Measurements from ENCODE around the gene CWC25. TPM values are rescaled to one million over a fixed set of nuclear protein-coding genes. Genes with fewer than 3 reads are reported as not detected.

CWC25 gene
- total and polyA plus RNA-seq, 2 of the 13 experiments (the other 11 are each of a cell fraction or from before 2014, with no cell fraction given), result 15.6 to 22.7 TPM

DNA sequence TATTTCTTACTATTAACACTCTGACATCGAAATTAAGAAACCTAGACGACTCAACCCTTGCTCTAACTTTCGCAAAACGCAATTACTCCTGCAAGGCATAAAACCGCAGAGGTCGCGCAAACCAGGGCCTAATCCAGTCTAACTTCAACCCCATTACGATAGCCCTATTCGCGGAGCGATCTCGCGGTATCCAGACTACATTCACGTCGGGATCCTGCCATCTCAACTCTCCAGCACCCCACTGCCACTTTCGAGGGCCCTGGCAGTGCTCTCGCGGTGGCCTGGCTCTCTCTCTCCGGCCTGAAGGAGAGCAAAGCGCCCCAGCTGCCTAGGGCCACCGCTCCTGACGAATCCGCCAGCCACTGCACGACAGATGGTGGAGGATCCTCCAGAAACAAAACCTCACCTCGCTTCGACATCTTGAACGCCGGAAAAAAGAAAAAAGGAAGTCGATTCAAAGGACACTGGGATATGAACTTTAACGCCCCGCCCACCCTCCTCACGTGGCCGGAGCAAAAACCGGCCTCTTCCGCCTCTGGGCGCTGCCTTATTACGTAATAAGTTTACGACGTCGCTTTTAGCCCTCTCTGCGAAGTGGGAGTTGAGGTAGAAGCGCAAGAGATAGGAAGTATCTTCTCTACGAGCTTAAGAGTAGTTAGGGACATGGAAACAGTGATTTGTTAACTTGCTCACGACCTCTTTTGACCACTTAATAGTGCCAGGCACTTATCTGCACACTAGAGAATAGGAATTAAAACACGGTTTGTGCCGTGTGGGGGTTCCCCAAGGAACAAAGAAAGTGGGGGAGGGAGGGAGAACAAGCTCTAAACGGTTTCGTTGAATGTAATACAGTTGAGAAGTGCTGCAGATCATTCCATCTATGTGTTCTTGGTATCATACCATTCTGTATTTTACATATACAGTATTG is 28.4 kb upstream of the CWC25 start, which contains the start of gene RPL23 (continued):
- TF ChIP-seq NR3C1 (CRISPR knock-in tag; IDR thresholded peaks at IDR 0.05) (no peak), NR2F6 (IDR thresholded peaks at IDR 0.05) (peak; percentile 54; the same call in 1 of the 2 replicates), NR2F6 (CRISPR knock-in tag; IDR thresholded peaks at IDR 0.05) (peak; percentile 45; the same call in 1 of the 2 replicates), HNRNPLL (IDR thresholded peaks at IDR 0.05; ENCODE audit: low read depth, low read length, poor library complexity, severe bottlenecking) (peak; percentile 65), U2AF2 (IDR thresholded peaks at IDR 0.05; ENCODE audit: low read depth, low read length) (0 out of 2 replicates have a peak, but pooled peaks have one; percentile 86), RORA (CRISPR knock-in tag; IDR thresholded peaks at IDR 0.05) (0 out of 2 replicates have a peak, but pooled peaks have one; percentile 5), FOSL1 (CRISPR knock-in tag; IDR thresholded peaks at IDR 0.05; ENCODE audit: borderline replicate concordance) (0 out of 2 replicates have a peak, but pooled peaks have one; percentile 28), HNF4G (IDR thresholded peaks at IDR 0.05; ENCODE audit: borderline replicate concordance, low read depth, low read length) (no peak), HNF4G (CRISPR knock-in tag; IDR thresholded peaks at IDR 0.05; ENCODE audit: borderline replicate concordance, low read depth) (no peak; the same call in 1 of the 2 replicates), TEF (CRISPR knock-in tag; IDR thresholded peaks at IDR 0.05) (peak; percentile 82; the same call in 1 of the 2 replicates), BCL6 (CRISPR knock-in tag; IDR thresholded peaks at IDR 0.05) (peak; percentile 55; the same call in 1 of the 2 replicates), ZNF224 (CRISPR knock-in tag; IDR thresholded peaks at IDR 0.05) (peak; percentile 70; the same call in 1 of the 2 replicates), ZBTB39 (CRISPR knock-in tag; IDR thresholded peaks at IDR 0.05) (0 out of 2 replicates have a peak, but pooled peaks have one; percentile 7), MIER2 (CRISPR knock-in tag; IDR thresholded peaks at IDR 0.05) (peak; percentile 74; the same call in 1 of the 2 replicates), ZNF773 (CRISPR knock-in tag; IDR thresholded peaks at IDR 0.05; ENCODE audit: borderline replicate concordance) (peak; percentile 89; the same call in 1 of the 2 replicates)
- TF ChIP-seq, protein P1, sequence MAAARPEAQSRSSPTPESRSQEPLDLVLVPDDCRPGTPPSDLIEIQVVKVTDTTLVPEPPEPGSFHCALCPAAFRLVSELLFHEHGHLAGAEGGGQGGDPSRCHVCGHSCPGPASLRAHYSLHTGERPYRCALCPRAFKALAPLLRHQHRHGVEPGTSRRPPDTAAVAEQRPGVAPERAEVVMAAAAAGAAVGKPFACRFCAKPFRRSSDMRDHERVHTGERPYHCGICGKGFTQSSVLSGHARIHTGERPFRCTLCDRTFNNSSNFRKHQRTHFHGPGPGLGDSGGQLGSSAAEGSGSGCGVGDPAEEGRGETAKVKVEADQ (CRISPR knock-in tag; IDR thresholded peaks at IDR 0.05; ENCODE audit: borderline replicate concordance), result peak; percentile 90
- TF ChIP-seq, protein P2, sequence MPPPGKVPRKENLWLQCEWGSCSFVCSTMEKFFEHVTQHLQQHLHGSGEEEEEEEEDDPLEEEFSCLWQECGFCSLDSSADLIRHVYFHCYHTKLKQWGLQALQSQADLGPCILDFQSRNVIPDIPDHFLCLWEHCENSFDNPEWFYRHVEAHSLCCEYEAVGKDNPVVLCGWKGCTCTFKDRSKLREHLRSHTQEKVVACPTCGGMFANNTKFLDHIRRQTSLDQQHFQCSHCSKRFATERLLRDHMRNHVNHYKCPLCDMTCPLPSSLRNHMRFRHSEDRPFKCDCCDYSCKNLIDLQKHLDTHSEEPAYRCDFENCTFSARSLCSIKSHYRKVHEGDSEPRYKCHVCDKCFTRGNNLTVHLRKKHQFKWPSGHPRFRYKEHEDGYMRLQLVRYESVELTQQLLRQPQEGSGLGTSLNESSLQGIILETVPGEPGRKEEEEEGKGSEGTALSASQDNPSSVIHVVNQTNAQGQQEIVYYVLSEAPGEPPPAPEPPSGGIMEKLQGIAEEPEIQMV (CRISPR knock-in tag; IDR thresholded peaks at IDR 0.05; ENCODE audit: low read depth), result peak; percentile 81
- TF ChIP-seq, protein P3, sequence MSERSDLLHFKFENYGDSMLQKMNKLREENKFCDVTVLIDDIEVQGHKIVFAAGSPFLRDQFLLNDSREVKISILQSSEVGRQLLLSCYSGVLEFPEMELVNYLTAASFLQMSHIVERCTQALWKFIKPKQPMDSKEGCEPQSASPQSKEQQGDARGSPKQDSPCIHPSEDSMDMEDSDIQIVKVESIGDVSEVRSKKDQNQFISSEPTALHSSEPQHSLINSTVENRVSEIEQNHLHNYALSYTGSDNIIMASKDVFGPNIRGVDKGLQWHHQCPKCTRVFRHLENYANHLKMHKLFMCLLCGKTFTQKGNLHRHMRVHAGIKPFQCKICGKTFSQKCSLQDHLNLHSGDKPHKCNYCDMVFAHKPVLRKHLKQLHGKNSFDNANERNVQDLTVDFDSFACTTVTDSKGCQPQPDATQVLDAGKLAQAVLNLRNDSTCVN (CRISPR knock-in tag; IDR thresholded peaks at IDR 0.05; ENCODE audit: borderline replicate concordance), result peak; percentile 81
- TF ChIP-seq, protein P4, sequence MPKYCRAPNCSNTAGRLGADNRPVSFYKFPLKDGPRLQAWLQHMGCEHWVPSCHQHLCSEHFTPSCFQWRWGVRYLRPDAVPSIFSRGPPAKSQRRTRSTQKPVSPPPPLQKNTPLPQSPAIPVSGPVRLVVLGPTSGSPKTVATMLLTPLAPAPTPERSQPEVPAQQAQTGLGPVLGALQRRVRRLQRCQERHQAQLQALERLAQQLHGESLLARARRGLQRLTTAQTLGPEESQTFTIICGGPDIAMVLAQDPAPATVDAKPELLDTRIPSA (CRISPR knock-in tag; IDR thresholded peaks at IDR 0.05; ENCODE audit: borderline replicate concordance), result no peak
- TF ChIP-seq, protein P5, sequence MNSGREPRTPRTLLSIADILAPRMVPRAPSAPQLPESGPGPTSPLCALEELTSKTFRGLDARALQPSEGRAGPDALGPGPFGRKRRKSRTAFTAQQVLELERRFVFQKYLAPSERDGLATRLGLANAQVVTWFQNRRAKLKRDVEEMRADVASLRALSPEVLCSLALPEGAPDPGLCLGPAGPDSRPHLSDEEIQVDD (CRISPR knock-in tag; IDR thresholded peaks at IDR 0.05; ENCODE audit: borderline replicate concordance), result no peak

Measured in HepG2 (cell line).